Measurements from ENCODE around the gene KCNRG.
"Not testable (repeated sequence)": the region's sequence is repeated elsewhere in the genome, so short reads cannot be mapped to it uniquely, and the experiment has no call there.

The KCNRG gene

DNA sequence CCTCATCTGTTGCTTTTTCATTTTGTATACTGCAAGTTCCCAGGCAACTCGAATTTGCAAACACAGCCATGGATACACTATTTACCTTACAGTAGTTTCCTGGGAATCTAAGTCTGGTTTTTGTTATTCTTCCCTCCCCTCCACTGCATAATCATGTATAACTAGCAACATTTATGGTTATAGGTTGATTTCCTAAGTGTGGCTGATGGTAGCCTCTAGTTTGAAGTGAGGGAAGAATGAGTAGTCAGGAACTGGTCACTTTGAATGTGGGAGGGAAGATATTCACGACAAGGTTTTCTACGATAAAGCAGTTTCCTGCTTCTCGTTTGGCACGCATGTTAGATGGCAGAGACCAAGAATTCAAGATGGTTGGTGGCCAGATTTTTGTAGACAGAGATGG, at the start of gene KCNRG:
Gene KCNRG, plus strand, starts transcription at position 187 of the 400 bp plus-strand sequence. Its CDS starts 50 bp downstream, at position 237.
- TF ChIP-seq JUND (IDR thresholded peaks at IDR 0.05; ENCODE audit: low read depth): no peak
- DNase-seq (ENCODE audit: low read depth in 1 of 2, low spot score in 1 of 2): no peak
- in situ Hi-C loops (cut with HindIII; ENCODE audit: low pct_unique_long_range_greater_than_20kb, low sequenced_read_pairs): no loop called here

- no peak for DNase-seq (ENCODE audit: low read depth in 1 of 2, low spot score in 1 of 2)
- TF ChIP-seq JUND (IDR thresholded peaks at IDR 0.05; ENCODE audit: low read depth): no peak
- in situ Hi-C loops (cut with HindIII; ENCODE audit: low pct_unique_long_range_greater_than_20kb, low sequenced_read_pairs): no loop called here
Observed at GRCh38 chr13:49967456-49967855, 47.8 kb upstream of the KCNRG start.

- in situ Hi-C loops (cut with HindIII; ENCODE audit: low pct_unique_long_range_greater_than_20kb, low sequenced_read_pairs): no loop called here
- DNase-seq (ENCODE audit: low read depth in 1 of 2, low spot score in 1 of 2): no peak
- TF ChIP-seq JUND (IDR thresholded peaks at IDR 0.05; ENCODE audit: low read depth): no peak
Observed at GRCh38 chr13:49972709-49973108, 42.5 kb upstream of the KCNRG start.

DNA sequence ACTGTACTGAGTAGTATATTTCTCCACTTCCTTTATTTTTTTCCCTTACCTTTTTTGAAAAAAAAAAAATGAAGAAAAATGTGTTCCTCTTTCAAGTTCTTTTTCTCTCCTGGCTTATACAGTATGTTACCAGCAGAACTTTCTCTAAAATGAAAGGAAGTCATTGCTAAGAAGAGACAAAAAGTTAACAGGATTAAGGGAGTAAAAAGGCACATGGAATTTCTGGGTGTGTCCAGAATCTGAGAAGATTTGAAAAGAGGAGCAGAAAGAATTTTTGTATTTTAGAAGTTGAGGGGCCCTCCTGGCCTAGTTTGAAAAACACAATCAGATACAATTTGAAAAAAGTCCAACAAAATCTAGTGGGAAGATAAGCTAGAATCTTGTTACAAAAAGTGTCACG, 39.4 kb upstream of the KCNRG start:
- TF ChIP-seq JUND (IDR thresholded peaks at IDR 0.05; ENCODE audit: low read depth): no peak
- DNase-seq (ENCODE audit: low read depth in 1 of 2, low spot score in 1 of 2): no peak
- in situ Hi-C loops (cut with HindIII; ENCODE audit: low pct_unique_long_range_greater_than_20kb, low sequenced_read_pairs): no loop called here

DNA sequence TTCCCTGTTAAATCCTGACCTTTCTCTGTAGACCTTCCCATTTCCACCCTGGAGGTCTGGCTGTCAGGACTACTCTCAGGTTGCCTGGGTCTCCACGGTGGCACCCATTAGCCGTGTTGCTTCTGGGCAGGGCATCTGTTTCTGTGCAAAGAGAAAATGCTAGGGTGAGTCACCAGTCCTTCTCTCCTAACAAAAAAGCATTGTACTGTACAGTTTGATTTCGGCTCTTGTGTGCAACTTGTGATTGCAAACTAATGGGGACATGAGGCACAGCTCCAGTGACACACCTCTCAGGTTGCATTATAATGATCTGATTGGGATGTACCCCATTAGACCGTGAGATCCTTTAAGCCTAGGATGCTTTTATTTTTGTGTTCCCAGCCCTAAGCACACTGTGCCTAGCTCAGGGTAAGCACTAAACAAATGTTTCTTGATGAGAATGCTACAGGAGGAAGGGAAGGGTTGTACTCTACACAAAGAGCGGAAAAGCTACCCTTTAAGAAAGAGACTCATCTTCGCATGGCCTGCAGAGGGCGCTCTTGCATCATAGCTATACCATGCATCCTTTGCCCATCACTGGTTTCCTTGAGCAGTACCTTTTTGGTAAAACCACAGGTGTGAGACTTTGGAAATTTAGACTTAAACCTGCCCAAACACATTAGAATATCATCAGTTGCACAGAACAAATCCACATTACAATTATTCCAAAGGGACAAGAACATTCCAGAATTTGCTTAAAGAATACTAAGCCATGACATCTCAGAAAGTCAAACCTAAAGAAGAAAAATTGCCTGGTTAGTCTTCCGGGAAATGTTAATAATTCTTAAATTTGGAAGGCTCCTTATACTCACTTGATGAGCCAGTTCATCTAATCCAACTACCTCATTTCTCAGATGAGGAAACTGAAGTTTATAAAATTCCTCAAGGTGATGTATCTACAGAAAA, 38.7 kb upstream of the KCNRG start:
- peak; percentile 37 to 76 for DNase-seq (ENCODE audit: low read depth in 1 of 2, low spot score in 1 of 2)
- in situ Hi-C loops (cut with HindIII; ENCODE audit: low pct_unique_long_range_greater_than_20kb, low sequenced_read_pairs): no loop called here
- TF ChIP-seq JUND (IDR thresholded peaks at IDR 0.05; ENCODE audit: low read depth): no peak

GRCh38 chr13:49977992-49978391, 37.3 kb upstream of the KCNRG start:
- no peak for DNase-seq (ENCODE audit: low read depth in 1 of 2, low spot score in 1 of 2)
- in situ Hi-C loops (cut with HindIII; ENCODE audit: low pct_unique_long_range_greater_than_20kb, low sequenced_read_pairs): no loop called here
- TF ChIP-seq JUND (IDR thresholded peaks at IDR 0.05; ENCODE audit: low read depth): no peak

GRCh38 chr13:49980266-49980665, 35.0 kb upstream of the KCNRG start:
- TF ChIP-seq JUND (IDR thresholded peaks at IDR 0.05; ENCODE audit: low read depth): no peak
- DNase-seq (ENCODE audit: low read depth in 1 of 2, low spot score in 1 of 2): no peak
- in situ Hi-C loops (cut with HindIII; ENCODE audit: low pct_unique_long_range_greater_than_20kb, low sequenced_read_pairs): no loop called here

- no peak for TF ChIP-seq JUND (IDR thresholded peaks at IDR 0.05; ENCODE audit: low read depth)
- in situ Hi-C loops (cut with HindIII; ENCODE audit: low pct_unique_long_range_greater_than_20kb, low sequenced_read_pairs): no loop called here
- DNase-seq (ENCODE audit: low read depth in 1 of 2, low spot score in 1 of 2): no peak
Observed at GRCh38 chr13:49985129-49985528, 30.1 kb upstream of the KCNRG start.

DNA sequence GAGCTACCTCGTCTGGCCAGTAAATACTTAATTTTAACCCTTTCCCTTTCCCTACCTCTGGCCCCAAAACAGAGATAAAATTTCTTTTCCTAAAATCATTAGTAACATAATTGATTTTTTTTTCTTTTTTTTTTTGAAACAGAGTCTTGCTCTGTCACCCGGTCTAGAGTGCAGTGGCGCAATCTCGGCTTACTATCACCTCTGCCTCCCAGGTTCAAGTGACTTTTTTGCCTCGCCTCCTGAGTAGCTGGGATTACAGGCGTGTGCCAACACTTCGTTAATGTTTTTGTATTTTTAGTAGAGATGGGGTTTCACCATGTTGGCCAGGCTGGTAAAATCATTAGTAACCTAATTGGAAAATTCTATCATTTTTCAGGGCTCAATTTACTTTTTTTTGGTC, 28.8 kb upstream of the KCNRG start:
- in situ Hi-C loops (cut with HindIII; ENCODE audit: low pct_unique_long_range_greater_than_20kb, low sequenced_read_pairs): no loop called here
- DNase-seq (ENCODE audit: low read depth in 1 of 2, low spot score in 1 of 2): no peak
- no peak for TF ChIP-seq JUND (IDR thresholded peaks at IDR 0.05; ENCODE audit: low read depth)

GRCh38 chr13:49990612-49991011, 24.6 kb upstream of the KCNRG start:
- in situ Hi-C loops (cut with HindIII; ENCODE audit: low pct_unique_long_range_greater_than_20kb, low sequenced_read_pairs); DNase-seq (ENCODE audit: low read depth in 1 of 2, low spot score in 1 of 2): not testable (repeated sequence)

GRCh38 chr13:49993111-49993510, 22.1 kb upstream of the KCNRG start:
- in situ Hi-C loops (cut with HindIII; ENCODE audit: low pct_unique_long_range_greater_than_20kb, low sequenced_read_pairs): no loop called here
- TF ChIP-seq JUND (IDR thresholded peaks at IDR 0.05; ENCODE audit: low read depth): no peak
- no peak for DNase-seq (ENCODE audit: low read depth in 1 of 2, low spot score in 1 of 2)

DNA sequence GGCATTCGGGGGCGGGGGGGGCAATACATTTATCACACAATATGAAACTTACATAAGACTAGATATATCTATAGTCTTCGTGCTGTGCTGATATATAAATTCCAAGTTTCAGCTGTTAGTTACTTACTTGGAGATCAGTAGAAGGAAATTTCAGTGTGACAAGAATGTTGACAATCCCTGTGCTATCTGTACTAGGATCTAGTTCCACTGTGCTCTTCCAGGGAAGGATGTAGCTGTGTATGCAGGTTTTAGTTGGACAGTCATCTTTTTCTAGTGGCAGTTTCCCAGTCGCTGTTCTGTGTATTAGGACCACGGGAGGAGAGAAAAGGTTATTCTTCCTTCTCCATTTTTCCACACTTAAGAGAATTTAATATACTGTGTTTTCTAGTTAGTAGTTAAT, 21.6 kb upstream of the KCNRG start:
- no peak for DNase-seq (ENCODE audit: low read depth in 1 of 2, low spot score in 1 of 2)
- no peak for TF ChIP-seq JUND (IDR thresholded peaks at IDR 0.05; ENCODE audit: low read depth)
- in situ Hi-C loops (cut with HindIII; ENCODE audit: low pct_unique_long_range_greater_than_20kb, low sequenced_read_pairs): no loop called here

DNA sequence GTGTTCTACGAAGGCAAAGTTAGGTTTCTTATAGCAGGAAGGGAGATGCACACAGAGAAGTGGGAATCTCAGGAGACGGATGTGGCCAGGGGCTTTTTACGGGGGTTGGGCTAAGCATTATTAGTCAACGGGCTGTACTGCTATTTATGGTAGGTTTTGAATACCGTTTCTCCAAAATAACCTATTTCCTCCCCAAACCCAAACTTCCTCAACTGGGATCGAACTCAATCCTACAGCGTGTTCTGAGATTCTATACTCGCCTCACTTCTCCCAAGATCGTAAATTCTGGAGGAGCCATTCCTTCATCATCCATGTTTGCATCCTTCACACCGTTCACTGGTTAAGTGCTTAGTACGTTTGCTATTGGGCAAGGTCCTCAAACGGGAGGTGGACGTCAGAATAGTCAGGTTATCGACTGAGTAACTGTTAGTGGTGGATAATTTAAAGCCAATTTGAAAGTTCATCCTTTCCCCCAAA, 19.6 kb upstream of the KCNRG start:
- in situ Hi-C loops (cut with HindIII; ENCODE audit: low pct_unique_long_range_greater_than_20kb, low sequenced_read_pairs): no loop called here
- DNase-seq (ENCODE audit: low read depth in 1 of 2, low spot score in 1 of 2): no peak
- no peak for TF ChIP-seq JUND (IDR thresholded peaks at IDR 0.05; ENCODE audit: low read depth)
